Activated T-helper 9 cell treated with anti-CD3 and anti-CD28 coated beads, Interleukin-2, amount 50 U/mL, for 16 hours (primary cell): ENCODE data around the gene LMO7.
A peak's percentile ranks its signal among the peaks of the same experiment; 100 is the strongest.
"Not testable (repeated sequence)": the region's sequence is repeated elsewhere in the genome, so short reads cannot be mapped to it uniquely, and the experiment has no call there.

Experiments
- DNase-seq: peaks from one replicate; pipeline ENCODE4 v3.0.0-alpha.2; 2020; ENCODE audit warnings: low read depth

Gene LMO7

DNA sequence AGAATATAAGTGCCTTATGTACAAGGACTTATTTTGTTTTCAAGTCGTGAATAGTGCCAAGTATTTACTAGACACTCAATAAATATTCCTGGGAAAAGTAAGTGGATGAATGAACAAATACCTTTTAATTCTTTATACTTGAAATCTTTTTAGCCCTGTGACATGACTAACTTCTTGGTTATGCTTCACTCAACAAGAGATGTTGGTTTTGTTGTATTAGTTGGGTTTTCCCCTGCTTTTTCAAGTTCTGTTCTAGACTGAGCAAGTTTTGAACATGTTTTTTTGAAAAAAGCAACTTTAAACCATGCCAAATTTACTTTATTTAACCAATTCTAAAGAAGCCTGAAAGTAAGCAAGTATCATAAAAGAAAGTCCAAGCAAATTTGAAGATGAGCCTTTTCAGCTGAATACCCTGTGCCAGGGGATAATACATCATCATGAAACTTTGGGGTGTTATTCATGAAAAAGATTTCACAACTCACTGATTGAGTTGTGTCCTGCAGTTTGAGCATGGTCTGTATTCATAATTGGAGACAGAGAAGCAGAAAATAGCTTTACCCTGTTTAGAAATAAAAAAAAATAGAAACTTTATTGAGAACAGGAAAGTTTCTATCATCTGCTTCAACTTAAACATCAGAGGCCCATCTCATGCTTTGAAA, 11.1 kb downstream of the LMO7 start:
- DNase-seq = no peak

DNA sequence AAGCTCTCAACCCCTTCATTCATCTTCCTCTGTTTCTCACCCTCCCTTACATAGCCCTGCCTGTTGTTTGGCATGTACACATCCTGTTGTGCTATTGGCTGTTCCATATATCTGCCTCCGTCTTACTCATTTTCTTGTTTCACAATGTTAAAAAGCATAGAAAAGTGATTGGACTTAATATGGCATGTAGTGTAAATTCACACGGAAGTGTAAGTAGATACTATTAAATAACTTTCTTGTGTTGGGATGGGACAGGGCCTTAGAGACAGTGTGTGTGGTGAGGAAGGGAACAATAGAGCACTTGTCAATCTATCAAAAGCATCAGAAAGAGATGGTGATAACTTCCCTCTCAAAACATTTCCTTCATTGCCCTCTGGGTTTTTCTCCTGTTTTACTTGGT, 12.3 kb downstream of the LMO7 start:
- DNase-seq = no peak

GRCh38 chr13:75651013-75651412, 14.9 kb downstream of the LMO7 start:
- DNase-seq = no peak

- DNase-seq = no peak
These were observed 16.6 kb downstream of the LMO7 start for GRCh38 chr13:75652726-75653125.

DNA sequence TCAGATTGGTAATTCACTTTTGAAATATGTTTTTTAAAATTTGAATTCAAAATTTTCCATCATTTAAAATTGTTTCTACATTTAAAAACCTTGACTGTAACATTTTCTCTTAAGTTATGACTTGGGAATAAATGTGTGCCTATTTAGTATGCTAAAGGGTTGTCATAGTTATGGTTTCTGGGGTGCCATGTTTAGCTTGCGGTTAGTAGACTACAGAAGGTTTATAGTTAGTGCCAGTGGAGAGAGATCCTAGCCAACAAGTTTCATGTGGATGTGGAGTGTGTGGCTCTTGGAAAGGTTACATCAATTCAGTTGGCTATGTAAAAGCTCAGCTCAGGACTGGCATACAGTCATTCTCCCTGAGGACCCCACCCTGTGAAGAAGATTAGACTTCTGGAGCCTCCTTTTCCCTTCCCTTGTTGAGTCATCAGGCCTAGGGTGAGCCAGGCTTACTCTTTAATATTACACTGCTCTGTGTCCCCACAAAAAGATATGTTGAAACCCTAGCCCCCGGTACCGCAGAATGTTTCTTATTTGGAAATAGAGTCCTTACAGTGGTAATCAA, 20.4 kb downstream of the LMO7 start:
- DNase-seq = no peak

DNA sequence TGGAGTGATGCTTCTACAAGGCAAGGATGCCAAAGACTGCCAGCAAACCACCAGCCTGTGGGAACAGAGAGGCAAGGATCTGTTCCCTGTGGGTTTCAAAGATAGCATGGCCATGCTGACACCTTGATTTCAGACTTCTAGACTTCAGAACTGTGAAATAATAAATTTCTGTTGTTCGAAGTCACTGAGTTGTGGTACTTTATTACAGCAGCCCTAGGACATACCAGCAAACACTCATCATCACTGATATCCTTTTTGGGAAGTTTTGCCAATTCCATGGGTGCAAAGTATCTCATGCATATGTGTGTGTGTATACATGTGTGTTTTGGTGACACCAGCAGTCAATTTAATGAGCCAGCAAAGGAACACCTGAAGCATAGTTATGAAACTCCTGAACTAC, 21.0 kb downstream of the LMO7 start:
- DNase-seq = no peak

DNA sequence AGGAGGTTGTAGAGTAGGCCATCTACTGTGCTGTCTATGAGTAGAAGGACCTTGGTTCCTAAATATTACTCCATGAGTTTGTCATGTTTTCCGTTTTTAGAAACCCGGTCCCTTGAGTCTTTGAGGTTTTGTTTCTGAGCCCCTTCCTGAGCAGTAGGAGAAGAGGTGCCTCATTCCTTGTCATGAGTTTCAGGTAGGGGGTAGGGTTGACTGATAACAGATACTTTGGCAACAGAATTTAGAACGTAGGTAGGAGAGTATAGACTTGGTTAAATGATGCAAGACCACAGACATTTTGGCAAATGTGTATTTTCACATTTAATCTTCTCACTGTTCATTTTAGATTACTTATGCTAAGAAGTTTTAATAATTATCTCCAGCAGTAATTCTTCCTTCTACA, 24.6 kb downstream of the LMO7 start:
- no peak for DNase-seq

- DNase-seq = no peak
These were observed 25.3 kb downstream of the LMO7 start for GRCh38 chr13:75661443-75661842.

DNA sequence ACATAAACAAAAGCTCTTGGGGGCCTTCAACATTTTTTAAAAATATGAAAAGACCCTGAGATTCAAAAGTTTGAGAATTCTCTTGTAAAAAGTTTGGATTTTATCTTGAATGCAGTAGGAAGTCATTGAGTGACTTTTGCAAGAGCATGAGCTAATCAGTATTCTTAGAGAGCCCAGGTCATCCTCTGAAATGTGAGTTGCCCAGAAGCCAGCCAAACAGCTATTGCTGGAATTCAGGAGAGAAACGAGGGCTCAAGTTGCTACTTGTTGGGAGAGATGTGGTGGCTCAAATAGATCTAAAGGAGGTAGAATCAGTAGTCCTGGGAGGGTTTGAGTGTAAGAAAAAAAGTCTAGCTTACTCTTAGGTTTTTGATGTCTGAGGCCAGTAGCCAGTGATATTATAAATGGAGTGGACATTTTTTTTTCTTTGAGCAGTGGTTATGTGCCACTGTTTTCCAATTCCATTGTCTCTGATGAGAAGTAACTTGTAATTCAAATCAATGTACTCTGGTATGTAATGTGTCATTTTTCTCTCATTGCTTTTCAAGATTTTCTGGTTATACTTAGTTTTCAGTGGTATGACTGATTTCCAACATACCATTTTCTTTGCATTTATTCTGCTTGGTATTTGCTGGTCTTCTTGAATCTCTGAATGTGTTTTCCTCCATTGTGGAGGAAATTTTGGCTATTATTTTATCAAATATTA, 30.7 kb downstream of the LMO7 start:
- no peak for DNase-seq

DNA sequence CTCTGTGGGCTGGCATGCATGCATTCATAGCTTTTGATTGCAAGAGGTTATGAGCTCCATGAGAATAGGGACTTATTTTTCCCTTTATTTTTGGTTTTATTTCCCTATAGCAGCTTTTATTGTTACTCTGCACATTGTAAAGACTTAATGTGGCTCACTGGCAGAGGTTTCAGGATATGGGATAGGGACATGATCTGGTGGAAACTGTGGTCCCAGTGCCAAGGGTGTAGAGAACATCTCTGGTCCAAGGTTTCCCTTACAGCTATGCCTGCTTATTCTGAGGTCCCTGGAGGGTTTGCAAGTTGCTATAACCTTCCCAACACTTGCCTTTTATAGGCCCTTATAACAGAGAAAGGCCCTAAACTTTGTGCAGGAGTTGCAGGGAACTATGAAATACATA, 33.6 kb downstream of the LMO7 start:
- no peak for DNase-seq

- no peak for DNase-seq
These were observed 34.4 kb downstream of the LMO7 start for GRCh38 chr13:75670496-75670895.

- no peak for DNase-seq
These were observed 39.3 kb downstream of the LMO7 start for GRCh38 chr13:75675421-75675820.

- no peak for DNase-seq
These were observed 43.3 kb downstream of the LMO7 start for GRCh38 chr13:75679459-75679858.

GRCh38 chr13:75680251-75680650, 44.1 kb downstream of the LMO7 start:
- DNase-seq = not testable (repeated sequence)

DNA sequence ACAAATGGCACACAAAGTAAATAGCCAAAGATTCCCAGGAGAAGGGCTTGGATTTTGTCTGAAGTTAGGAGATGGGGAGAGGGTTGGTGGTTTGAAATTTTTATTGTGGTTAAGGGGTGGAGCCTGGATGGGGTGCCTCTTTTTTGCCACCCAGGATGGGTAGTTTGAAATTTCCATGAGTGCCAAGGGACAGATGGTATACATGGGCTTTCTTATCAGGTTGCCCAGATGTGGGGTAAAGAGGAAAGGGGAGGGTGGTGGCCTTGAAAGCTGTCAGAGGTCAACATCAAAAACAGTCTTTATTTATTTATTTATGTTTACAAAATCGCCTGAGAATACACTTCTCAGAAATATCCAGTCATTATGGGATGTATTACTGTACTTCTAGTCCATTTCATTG, 46.2 kb downstream of the LMO7 start:
- no peak for DNase-seq

- DNase-seq = no peak
These were observed 49.1 kb downstream of the LMO7 start for GRCh38 chr13:75685239-75685697.

DNA sequence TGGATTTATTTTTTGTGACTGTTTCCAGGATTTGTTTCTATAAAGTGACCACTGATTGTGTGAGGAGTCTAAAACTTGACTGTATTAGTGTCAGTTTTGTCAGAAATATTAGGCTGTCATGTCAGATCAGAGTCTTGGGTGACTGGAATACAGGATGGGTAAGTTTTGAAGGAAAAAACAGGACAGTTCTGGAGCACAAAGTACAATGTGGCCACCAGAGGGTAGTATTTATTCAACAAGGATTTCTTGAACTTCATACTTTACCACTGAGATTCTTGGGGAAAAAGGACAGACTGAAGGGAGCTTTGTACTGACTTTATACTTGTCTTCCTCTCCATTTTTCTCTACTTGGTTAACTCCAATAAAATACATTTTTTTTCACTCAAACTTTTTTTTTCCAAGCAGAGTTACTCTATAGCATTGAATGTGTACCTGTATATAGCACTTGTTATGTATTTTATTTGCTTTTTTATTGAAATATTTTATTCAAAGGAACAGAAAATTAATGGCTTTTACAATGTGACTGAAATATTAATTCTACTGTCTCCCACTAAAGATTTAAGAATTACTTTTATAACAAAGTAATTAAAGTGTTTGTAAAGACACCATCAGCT, 51.1 kb downstream of the LMO7 start:
- DNase-seq = no peak

DNA sequence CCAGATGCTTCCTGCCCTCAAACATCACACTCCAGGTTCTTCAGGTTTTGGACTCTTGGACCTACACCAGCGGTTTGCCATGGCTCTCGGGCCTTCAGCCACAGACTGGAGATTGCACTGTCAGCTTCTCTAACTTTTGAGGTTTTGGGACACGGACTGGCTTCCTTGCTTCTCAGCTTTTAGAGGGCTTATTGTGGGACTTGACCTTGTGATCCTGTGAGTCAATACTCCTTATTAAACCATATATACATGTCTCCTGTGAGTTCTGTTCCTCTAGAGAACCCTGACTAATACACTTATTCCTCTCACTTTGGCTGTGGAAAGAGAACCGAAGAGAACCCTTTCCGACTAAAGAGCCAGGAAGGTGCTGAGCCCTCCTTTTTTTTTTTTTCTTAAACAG, 53.6 kb downstream of the LMO7 start:
- no peak for DNase-seq

DNA sequence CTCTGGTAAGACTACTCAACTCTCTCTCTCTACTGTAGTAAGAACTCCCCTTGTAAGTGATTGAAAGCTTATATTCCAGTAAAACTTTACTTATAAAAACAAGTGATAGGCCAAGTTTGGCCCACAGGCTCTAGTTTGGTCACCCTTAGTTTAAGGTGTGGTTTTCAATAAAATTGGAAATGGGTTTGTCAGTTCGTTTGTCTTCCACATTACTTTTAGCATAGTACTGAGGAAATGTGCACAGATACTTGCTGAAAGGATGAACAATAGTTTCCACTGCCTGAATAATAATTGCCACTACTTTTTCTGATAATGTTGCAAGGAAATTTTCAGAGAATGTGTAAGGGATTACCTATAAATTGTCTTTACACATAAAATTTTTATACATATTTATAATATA, 54.5 kb downstream of the LMO7 start:
- no peak for DNase-seq

DNA sequence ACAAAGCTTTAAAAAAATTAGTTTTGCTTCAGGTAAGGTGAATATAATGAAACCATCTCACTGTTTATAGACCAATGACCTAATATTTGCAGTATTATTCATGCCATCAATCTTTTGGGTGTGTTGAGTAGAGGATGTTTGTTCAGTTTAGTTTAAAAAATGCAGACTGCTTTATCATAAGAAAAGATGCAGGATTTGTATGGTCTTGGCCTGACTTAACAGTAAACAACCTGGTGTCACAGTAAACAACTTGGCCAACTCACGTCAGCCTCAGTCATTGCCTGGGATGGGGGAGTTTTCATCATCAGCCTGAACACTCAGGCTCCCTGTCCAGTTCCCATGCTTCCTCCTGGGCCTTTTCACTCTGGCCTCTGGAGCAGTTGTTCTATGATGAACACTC, 55.1 kb downstream of the LMO7 start:
- no peak for DNase-seq

DNA sequence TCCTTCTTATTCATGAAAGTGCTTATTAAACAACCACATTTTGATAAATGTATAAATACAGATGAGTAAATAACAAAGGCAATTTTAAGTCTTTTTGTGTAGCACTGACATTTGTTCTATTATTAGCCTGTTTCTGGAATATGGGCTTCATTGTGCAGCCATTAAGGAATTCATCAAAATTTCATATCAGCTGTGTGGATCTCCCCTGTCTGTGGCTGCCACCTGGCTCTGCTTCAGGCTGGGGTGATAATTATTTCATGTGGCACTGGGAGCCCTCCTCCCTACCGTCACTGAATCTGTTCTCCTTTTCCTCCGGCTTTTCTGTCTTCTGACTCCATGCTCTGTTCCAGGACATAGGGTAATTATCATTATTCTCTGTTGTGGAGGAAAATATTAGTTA, 57.1 kb downstream of the LMO7 start:
- no peak for DNase-seq

- DNase-seq = no peak
These were observed 58.6 kb downstream of the LMO7 start for GRCh38 chr13:75694722-75695121.

GRCh38 chr13:75695908-75696307, 59.8 kb downstream of the LMO7 start:
- peak; percentile 57 for DNase-seq
